Smooth muscle cell (in vitro differentiated cells): Measurements from ENCODE around the gene OLAH. TPM values are rescaled to one million over a fixed set of nuclear protein-coding genes. Genes with fewer than 3 reads are reported as not detected.

ENCODE experiments used
- DNase-seq: peaks from one replicate; lab custom pipeline; 2025; ENCODE audit not compliant: unreplicated experiment; lab: John Stamatoyannopoulos, UW
- H2AFZ ChIP-seq: fragments of 200-600 bp; sonication (generic); 2 replicates; pipeline ENCODE4 v1.6.0; 2016; ENCODE audit warnings: antibody characterized with exemption, low read depth, mild to moderate bottlenecking
- H3F3A ChIP-seq: fragments of 200-600 bp; sonication (generic); 2 replicates; pipeline ENCODE4 v1.6.0; 2017; ENCODE audit warnings: antibody characterized with exemption, low read depth
- H3K27ac ChIP-seq: fragments of 200-600 bp; sonication (generic); 2 replicates; pipeline ENCODE4 v1.5.1; 2016; ENCODE audit warnings: low read depth, mild to moderate bottlenecking
- H3K27me3 ChIP-seq: fragments of 200-600 bp; sonication (generic); 2 replicates; pipeline ENCODE4 v1.6.1; 2016; ENCODE audit warnings: low read depth, mild to moderate bottlenecking
- H3K36me3 ChIP-seq: fragments of 200-600 bp; sonication (generic); 2 replicates; pipeline ENCODE4 v1.5.1; 2016; ENCODE audit warnings: low read depth
- H3K4me1 ChIP-seq: fragments of 200-600 bp; sonication (generic); 2 replicates; pipeline ENCODE4 v1.5.1; 2016; ENCODE audit warnings: low read depth
- H3K4me2 ChIP-seq: fragments of 200-600 bp; sonication (generic); 2 replicates; pipeline ENCODE4 v1.6.0; 2016; ENCODE audit warnings: mild to moderate bottlenecking
- H3K4me3 ChIP-seq: fragments of 200-600 bp; sonication (generic); 2 replicates; pipeline ENCODE4 v1.5.1; 2016; ENCODE audit warnings: mild to moderate bottlenecking
- H3K79me2 ChIP-seq: fragments of 200-600 bp; sonication (generic); 2 replicates; pipeline ENCODE4 v1.6.0; 2016; ENCODE audit warnings: low read depth, mild to moderate bottlenecking
- H3K9ac ChIP-seq: fragments of 200-600 bp; sonication (generic); 2 replicates; pipeline ENCODE4 v1.6.0; 2016; ENCODE audit warnings: low read depth
- H3K9me3 ChIP-seq: fragments of 200-600 bp; sonication (generic); replicated peaks from 2 replicates; pipeline ENCODE4 v1.5.1; 2016; ENCODE audit warnings: low read depth
- H4K20me1 ChIP-seq: fragments of 200-600 bp; sonication (generic); 2 replicates; pipeline ENCODE4 v1.6.0; 2016; ENCODE audit warnings: low read depth
- CTCF ChIP-seq: fragments of 200-600 bp; sonication (generic); IDR thresholded peaks from 2 replicates; pipeline ENCODE4 v1.5.1; 2017; ENCODE audit warnings: borderline replicate concordance, mild to moderate bottlenecking, antibody characterized with exemption; ENCODE audit not compliant: insufficient read depth, poor library complexity, severe bottlenecking
- WGBS: methylation state at CpG from one replicate; pipeline ENCODE4 v1.1.7; 2016; ENCODE audit warnings: low lambda C conversion rate; 5-methylcytosine and 5-hydroxymethylcytosine counted together
- polyA plus RNA-seq: library from polyadenylated mRNA; unstranded; fragments of >200 nt; fragmentation: Nextera tagmentation; extraction: Ambion mirVana; gene quantifications from 2 replicates; pipeline ENCODE4 v1.2.1, GENCODE V29; 2016
- total RNA-seq: library from RNA; depleted of rRNA; stranded (reverse); fragments of >200 nt; gene quantifications from 2 replicates; pipeline ENCODE4 v1.2.3, GENCODE V29; 2014

The OLAH gene
- total and polyA plus RNA-seq, 2 experiments from 2014 or later = not detected

GRCh38 chr10:15113766-15114165 lies 70.0 kb downstream of the OLAH start:
- H3K27me3 ChIP-seq = no peaks in the 10 kb centered on the region

GRCh38 chr10:15116225-15116624 lies 72.5 kb downstream of the OLAH start:
- Histone ChIP-seq H3K4me1 (no peaks in the 10 kb centered on the region), H3K9ac (no peak overlapping the region), H3K4me3 (no peak overlapping the region), H3K79me2 (no peaks in the 10 kb centered on the region), H3K27me3 (no peaks in the 10 kb centered on the region), H3K9me3 (peaks cover 5% of the 10 kb centered on the region), H3F3A (no peaks in the 10 kb centered on the region), H3K36me3 (peaks cover 10% of the 10 kb centered on the region), H4K20me1 (no peaks in the 10 kb centered on the region), H3K27ac (no peak overlapping the region), H3K4me2 (no peak overlapping the region), H2AFZ (no peak overlapping the region)
- WGBS = 98% methylated on average over 5 of the region's 5 CpGs
- DNase-seq = no peak
- no peak for TF ChIP-seq CTCF

More at GRCh38 chr10:15113766-15114165, 70.0 kb downstream of the OLAH start:
- no peak overlapping the region for H3K27ac ChIP-seq
- H3K4me1 ChIP-seq = no peaks in the 10 kb centered on the region
- 93% methylated on average over 4 of the region's 4 CpGs for WGBS
- no peaks in the 10 kb centered on the region for H3K79me2 ChIP-seq
- H3K4me2 ChIP-seq = no peak overlapping the region
- H3K9ac ChIP-seq = no peak overlapping the region
- H2AFZ ChIP-seq = no peak overlapping the region
- H3K36me3 ChIP-seq = peaks cover 10% of the 10 kb centered on the region
- H3F3A ChIP-seq = peaks cover 3% of the 10 kb centered on the region
- TF ChIP-seq CTCF = no peak
- DNase-seq = no peak
- no peaks in the 10 kb centered on the region for H4K20me1 ChIP-seq
- H3K9me3 ChIP-seq = peaks cover 5% of the 10 kb centered on the region
- H3K4me3 ChIP-seq = no peak overlapping the region

- Histone ChIP-seq H3K9me3 (peaks cover 5% of the 10 kb centered on the region), H3K9ac (no peak overlapping the region), H4K20me1 (no peaks in the 10 kb centered on the region), H3K27me3 (no peaks in the 10 kb centered on the region), H3K4me3 (no peak overlapping the region), H3K36me3 (peaks cover 10% of the 10 kb centered on the region), H3K4me1 (no peaks in the 10 kb centered on the region), H3K4me2 (no peak overlapping the region), H2AFZ (no peak overlapping the region), H3K27ac (no peak overlapping the region), H3F3A (no peaks in the 10 kb centered on the region), H3K79me2 (no peaks in the 10 kb centered on the region)
- no peak for TF ChIP-seq CTCF
- WGBS = 90% methylated on average over 1 of the region's 1 CpG
- no peak for DNase-seq
Measured at GRCh38 chr10:15118615-15119014, 74.9 kb downstream of the OLAH start.

GRCh38 chr10:15120523-15120922 lies 76.8 kb downstream of the OLAH start:
- Histone ChIP-seq H3K9me3 (peaks cover 5% of the 10 kb centered on the region), H3K9ac (no peak overlapping the region), H2AFZ (no peak overlapping the region), H3K27ac (no peak overlapping the region), H3K4me2 (no peak overlapping the region), H3K79me2 (no peaks in the 10 kb centered on the region), H4K20me1 (no peaks in the 10 kb centered on the region), H3K4me1 (no peaks in the 10 kb centered on the region), H3K36me3 (peaks cover 10% of the 10 kb centered on the region), H3K4me3 (no peak overlapping the region), H3F3A (no peaks in the 10 kb centered on the region), H3K27me3 (no peaks in the 10 kb centered on the region)
- TF ChIP-seq CTCF = no peak
- DNase-seq = no peak
- WGBS = 97% methylated on average over 5 of the region's 5 CpGs
